ENCODE data around the gene MEN1. TPM values are rescaled to one million over a fixed set of nuclear protein-coding genes. Genes with fewer than 3 reads are reported as not detected.

The MEN1 gene
- total RNA-seq (2014; rRNA removed; shearing (Covaris generic)) (13.2 and 15.8 TPM in 2 replicates), polyA plus RNA-seq (2016; fragmentation: Nextera tagmentation; extraction: Ambion mirVana) (24.6 and 26.1 TPM in 2 replicates)

DNA sequence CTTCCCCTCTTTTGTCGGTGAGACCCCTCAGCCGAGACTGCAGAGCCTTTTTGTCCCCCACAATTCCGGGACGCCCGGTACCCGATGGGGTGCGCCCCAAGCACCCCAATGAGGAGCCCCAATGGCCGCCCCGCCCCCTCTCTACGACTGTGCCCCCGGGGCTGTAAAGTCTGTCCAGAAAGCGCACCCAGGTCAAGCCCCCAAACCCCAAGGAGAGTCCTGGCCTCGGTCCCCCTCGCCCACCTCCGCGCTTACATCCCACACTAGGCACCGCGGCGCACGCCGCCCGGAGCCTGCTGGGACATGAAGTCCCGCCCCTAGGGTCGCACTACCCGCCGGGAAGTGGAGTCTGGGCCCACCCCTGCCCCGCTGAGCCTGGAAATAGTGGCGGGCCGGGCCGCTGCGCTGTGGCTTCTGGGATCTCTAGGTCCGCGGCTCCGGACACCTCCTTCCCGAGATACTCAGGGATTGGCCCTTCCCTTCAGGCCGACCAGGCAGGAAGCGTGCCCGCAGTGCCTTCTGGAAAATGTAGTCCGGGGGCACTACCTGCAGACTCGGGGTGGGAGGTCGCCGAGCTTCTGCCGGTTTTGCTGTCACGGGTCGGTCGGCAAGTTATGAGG lies at the start of gene MEN1:
Gene MEN1, minus strand, starts transcription at position 281 of the 620 bp plus-strand sequence. CDS start 442 bp downstream, outside the sequence.
- peak; percentile 98 for DNase-seq
- Histone ChIP-seq H2AFZ (peak within 1 kb of the TSS; percentile 94), H3K9me3 (ENCODE audit: low read depth) (no peaks in the 10 kb centered on the region), H3K4me2 (ENCODE audit: unreplicated experiment) (peak within 1 kb of the TSS; percentile 86), H3K27me3 (replicated peaks; ENCODE audit: insufficient read depth) (no peaks in the 10 kb centered on the region), H3K79me2 (ENCODE audit: insufficient read depth) (peaks cover 14% of the 10 kb centered on the region), H3F3A (ENCODE audit: insufficient read depth) (no peaks in the 10 kb centered on the region), H3K9me2 (ENCODE audit: insufficient read depth) (no peaks in the 10 kb centered on the region), H3K9ac (peak within 1 kb of the TSS; percentile 84), H3K36me3 (ENCODE audit: low read depth) (no peaks in the 10 kb centered on the region), H3K27ac (no peak within 1 kb of the TSS), H3K4me1 (ENCODE audit: insufficient read depth) (peaks cover 7% of the 10 kb centered on the region), H4K20me1 (ENCODE audit: insufficient read depth) (no peaks in the 10 kb centered on the region), H3K4me3 (peak within 1 kb of the TSS; percentile 93)
- in situ Hi-C loops (cut with MboI), result no loop called here
- 1% methylated on average over 39 to 46 of the region's 46 CpGs for WGBS, 2 experiments (ENCODE audit: low coverage in 1 of 2, low lambda C conversion rate in 2 of 2, missing lambda C conversion rate in 2 of 2)
- TF ChIP-seq EZH2 (IDR thresholded peaks at IDR 0.05; ENCODE audit: insufficient read depth, poor library complexity, severe bottlenecking), result no peak
- TF ChIP-seq EZH2phosphoT487 (IDR thresholded peaks at IDR 0.05; ENCODE audit: insufficient read depth, low read depth), result no peak

DNA sequence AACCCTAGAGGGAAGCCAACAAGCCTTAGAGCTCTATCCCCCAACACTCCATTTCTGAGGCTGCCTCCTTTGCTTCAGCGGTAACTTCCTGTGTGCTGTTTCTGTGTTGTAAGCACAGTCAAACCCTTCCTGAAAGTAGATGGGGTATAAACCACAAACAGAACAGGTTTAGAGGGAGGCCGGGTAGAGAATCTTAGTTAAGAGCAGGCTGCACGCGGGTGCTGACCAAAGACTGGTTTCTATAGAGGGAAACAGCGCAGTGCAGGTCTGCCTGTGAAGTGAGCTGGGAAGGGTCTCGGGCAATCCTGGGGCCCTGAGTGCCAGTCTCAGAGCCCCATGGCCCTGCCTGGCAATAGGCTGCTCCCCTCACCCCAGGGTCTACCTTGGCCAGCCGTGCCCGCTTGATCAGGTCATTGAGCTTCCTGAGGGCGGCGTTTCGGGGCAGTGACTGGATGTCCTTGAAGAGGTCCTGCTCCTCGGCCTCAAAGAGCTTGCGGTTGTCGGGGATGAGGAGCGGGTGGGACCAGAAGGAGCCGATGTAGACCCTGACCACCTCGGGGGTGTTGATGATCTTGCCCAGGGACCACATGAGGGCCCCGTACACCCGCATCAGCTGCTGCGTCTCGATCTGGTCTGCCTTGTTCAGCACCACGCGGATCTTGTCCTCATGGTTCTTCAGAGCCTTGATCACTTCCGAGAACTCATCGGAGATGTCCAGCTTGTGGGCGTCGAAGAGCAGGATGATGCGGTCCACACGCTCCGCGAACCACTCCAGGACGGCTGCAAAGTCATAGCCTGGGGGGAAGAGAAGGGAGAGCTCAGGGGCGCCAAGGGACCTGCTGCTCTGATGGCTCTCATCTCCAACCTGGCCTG lies 49.4 kb upstream of the MEN1 start:
- no peak overlapping the region for H3K4me2 ChIP-seq (ENCODE audit: unreplicated experiment)
- H3F3A ChIP-seq (ENCODE audit: insufficient read depth), result peaks cover 29% of the 10 kb centered on the region
- peaks cover 47% of the 10 kb centered on the region for H3K4me1 ChIP-seq (ENCODE audit: insufficient read depth)
- DNase-seq, result no peak
- no peaks in the 10 kb centered on the region for H3K9me2 ChIP-seq (ENCODE audit: insufficient read depth)
- no peaks in the 10 kb centered on the region for H3K9me3 ChIP-seq (ENCODE audit: low read depth)
- peaks cover 8% of the 10 kb centered on the region for H3K36me3 ChIP-seq (ENCODE audit: low read depth)
- no peak overlapping the region for H2AFZ ChIP-seq
- no peak overlapping the region for H3K4me3 ChIP-seq
- no peaks in the 10 kb centered on the region for H4K20me1 ChIP-seq (ENCODE audit: insufficient read depth)
- in situ Hi-C loops (cut with MboI), result no loop called here
- 96 to 97% methylated on average over 30 to 33 of the region's 33 CpGs for WGBS, 2 experiments (ENCODE audit: low coverage in 1 of 2, low lambda C conversion rate in 2 of 2, missing lambda C conversion rate in 2 of 2)
- H3K79me2 ChIP-seq (ENCODE audit: insufficient read depth), result peaks cover 89% of the 10 kb centered on the region
- no peak overlapping the region for H3K9ac ChIP-seq
- no peaks in the 10 kb centered on the region for H3K27me3 ChIP-seq (replicated peaks; ENCODE audit: insufficient read depth)
- TF ChIP-seq EZH2 (IDR thresholded peaks at IDR 0.05; ENCODE audit: insufficient read depth, poor library complexity, severe bottlenecking), result no peak
- no peak overlapping the region for H3K27ac ChIP-seq

DNA sequence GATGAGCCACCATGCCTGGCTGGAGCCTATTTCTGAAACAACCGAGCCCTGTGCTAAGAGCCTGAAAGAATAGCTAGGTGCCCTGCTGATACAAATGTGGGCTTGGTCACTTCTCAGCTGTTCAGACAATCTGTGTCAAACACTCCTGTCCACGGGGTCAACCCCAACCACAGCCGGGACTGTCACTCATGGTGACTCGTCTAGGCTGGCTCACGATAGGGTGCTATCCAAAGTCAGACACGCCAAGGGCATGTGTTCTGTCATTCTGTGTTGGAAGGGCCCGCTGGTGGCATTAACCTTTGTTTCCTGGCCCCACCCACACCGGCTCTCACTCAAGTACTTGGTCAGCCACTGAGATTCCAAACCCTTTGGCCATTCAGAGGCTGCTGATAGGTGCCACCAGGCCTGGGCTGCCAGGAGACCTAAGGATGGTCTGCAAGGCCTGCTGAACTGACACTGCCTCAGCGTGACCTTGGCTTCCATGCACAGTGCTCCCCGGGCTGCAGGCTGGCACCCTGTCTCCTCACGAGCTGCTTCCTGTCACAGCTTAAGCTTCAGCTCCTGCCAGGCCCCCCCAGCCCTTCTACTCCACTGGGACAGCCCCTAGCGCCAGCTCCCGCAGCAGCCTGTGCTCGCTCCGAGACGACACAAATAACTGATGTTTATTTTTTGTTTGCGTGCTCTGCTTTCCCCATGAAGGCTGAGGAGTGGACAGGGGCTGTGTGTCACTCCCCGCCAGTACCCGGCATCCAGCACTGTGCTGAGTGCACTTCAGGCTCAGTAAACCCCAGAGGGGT lies 48.3 kb upstream of the MEN1 start:
- Histone ChIP-seq H3K9me3 (ENCODE audit: low read depth) (no peaks in the 10 kb centered on the region), H2AFZ (no peak overlapping the region), H3K4me1 (ENCODE audit: insufficient read depth) (peaks cover 47% of the 10 kb centered on the region), H3K36me3 (ENCODE audit: low read depth) (peaks cover 18% of the 10 kb centered on the region), H3K4me3 (no peak overlapping the region), H4K20me1 (ENCODE audit: insufficient read depth) (no peaks in the 10 kb centered on the region), H3F3A (ENCODE audit: insufficient read depth) (peaks cover 25% of the 10 kb centered on the region; the same call in 1 of the 2 replicates), H3K9ac (no peak overlapping the region), H3K27me3 (replicated peaks; ENCODE audit: insufficient read depth) (no peaks in the 10 kb centered on the region), H3K79me2 (ENCODE audit: insufficient read depth) (peaks cover 90% of the 10 kb centered on the region), H3K27ac (no peak overlapping the region), H3K4me2 (ENCODE audit: unreplicated experiment) (no peak overlapping the region), H3K9me2 (ENCODE audit: insufficient read depth) (no peaks in the 10 kb centered on the region)
- no peak for DNase-seq
- in situ Hi-C loops (cut with MboI), result no loop called here
- TF ChIP-seq EZH2phosphoT487 (IDR thresholded peaks at IDR 0.05; ENCODE audit: insufficient read depth, low read depth), result no peak
- WGBS, 2 experiments (ENCODE audit: low coverage in 1 of 2, low lambda C conversion rate in 2 of 2, missing lambda C conversion rate in 2 of 2), result 90 to 95% methylated on average over 19 of the region's 19 CpGs

DNA sequence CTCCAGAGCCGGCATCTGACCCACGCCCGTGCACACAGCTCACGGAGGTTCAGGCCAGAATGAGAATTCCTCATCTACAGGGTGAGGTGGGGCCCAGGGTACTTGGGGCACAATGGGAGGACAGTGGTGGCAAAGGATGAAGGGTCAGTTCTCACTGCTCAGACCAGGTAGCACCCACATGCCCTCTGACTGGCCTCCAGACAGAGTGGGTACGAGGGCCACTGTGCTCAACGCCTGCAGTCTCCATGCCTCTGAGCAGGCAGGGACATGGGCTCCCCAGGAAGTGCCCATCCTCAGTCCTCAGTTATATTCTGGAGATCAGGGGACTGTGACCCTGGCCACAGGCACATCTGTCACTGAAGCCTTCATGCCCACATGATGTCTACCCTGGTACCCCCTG lies 47.1 kb upstream of the MEN1 start:
- Histone ChIP-seq H4K20me1 (ENCODE audit: insufficient read depth) (no peaks in the 10 kb centered on the region), H3K27me3 (replicated peaks; ENCODE audit: insufficient read depth) (no peaks in the 10 kb centered on the region), H3K9ac (no peak overlapping the region), H3K4me3 (no peak overlapping the region), H3K79me2 (ENCODE audit: insufficient read depth) (peaks cover 82% of the 10 kb centered on the region), H3K9me3 (ENCODE audit: low read depth) (no peaks in the 10 kb centered on the region), H3K4me1 (ENCODE audit: insufficient read depth) (peaks cover 35% of the 10 kb centered on the region), H3K4me2 (ENCODE audit: unreplicated experiment) (no peak overlapping the region), H3K36me3 (ENCODE audit: low read depth) (peaks cover 22% of the 10 kb centered on the region), H3F3A (ENCODE audit: insufficient read depth) (peaks cover 21% of the 10 kb centered on the region; the same call in 1 of the 2 replicates), H3K9me2 (ENCODE audit: insufficient read depth) (no peaks in the 10 kb centered on the region), H3K27ac (no peak overlapping the region), H2AFZ (no peak overlapping the region)
- in situ Hi-C loops (cut with MboI), result no loop called here
- WGBS, 2 experiments (ENCODE audit: low coverage in 1 of 2, low lambda C conversion rate in 2 of 2, missing lambda C conversion rate in 2 of 2), result 98 to 99% methylated on average over 6 of the region's 6 CpGs
- TF ChIP-seq EZH2 (IDR thresholded peaks at IDR 0.05; ENCODE audit: insufficient read depth, poor library complexity, severe bottlenecking) (no peak), EZH2phosphoT487 (IDR thresholded peaks at IDR 0.05; ENCODE audit: insufficient read depth, low read depth) (no peak)
- DNase-seq, result no peak
